SJCRH30 (cell line): Measurements from ENCODE around the gene ROPN1L. TPM values are rescaled to one million over a fixed set of nuclear protein-coding genes. Genes with fewer than 3 reads are reported as not detected.
A peak's percentile ranks its signal among the peaks of the same experiment; 100 is the strongest.

ENCODE experiments used
- DNase-seq, 2 experiments: peaks; one replicate each; pipeline ENCODE4 v3.0.0-alpha.2; 2015 to 2020
- H3K27ac ChIP-seq: fragments of 250-450 bp; sonication (Bioruptor Pico); 2 replicates; pipeline ENCODE4 v1.5.1; 2020; ENCODE audit warnings: mild to moderate bottlenecking, moderate library complexity
- H3K27me3 ChIP-seq: fragments of 250-450 bp; sonication (Bioruptor Pico); 2 replicates; pipeline ENCODE4 v1.5.1; 2020; ENCODE audit warnings: mild to moderate bottlenecking, moderate library complexity
- H3K36me3 ChIP-seq: fragments of 250-450 bp; sonication (Bioruptor Pico); 2 replicates; pipeline ENCODE4 v1.5.1; 2020; ENCODE audit warnings: mild to moderate bottlenecking, moderate library complexity
- H3K4me1 ChIP-seq: fragments of 250-450 bp; sonication (Bioruptor Pico); 2 replicates; pipeline ENCODE4 v1.5.1; 2020; ENCODE audit warnings: mild to moderate bottlenecking, moderate library complexity
- H3K4me3 ChIP-seq: fragments of 250-450 bp; sonication (Bioruptor Pico); 2 replicates; pipeline ENCODE4 v1.5.1; 2020; ENCODE audit warnings: mild to moderate bottlenecking, moderate library complexity
- H3K9me3 ChIP-seq: fragments of 250-450 bp; sonication (Bioruptor Pico); replicated peaks from 2 replicates; pipeline ENCODE4 v1.5.1; 2020; ENCODE audit warnings: mild to moderate bottlenecking, moderate library complexity
- total RNA-seq: library from RNA; depleted of rRNA; stranded (reverse); fragments of >200 nt; shearing (Covaris generic); gene quantifications from 2 replicates; pipeline ENCODE4 v1.2.3, GENCODE V29; 2014

ROPN1L gene
- total RNA-seq, 1 experiment from 2014 or later, result 0.14 TPM

DNA sequence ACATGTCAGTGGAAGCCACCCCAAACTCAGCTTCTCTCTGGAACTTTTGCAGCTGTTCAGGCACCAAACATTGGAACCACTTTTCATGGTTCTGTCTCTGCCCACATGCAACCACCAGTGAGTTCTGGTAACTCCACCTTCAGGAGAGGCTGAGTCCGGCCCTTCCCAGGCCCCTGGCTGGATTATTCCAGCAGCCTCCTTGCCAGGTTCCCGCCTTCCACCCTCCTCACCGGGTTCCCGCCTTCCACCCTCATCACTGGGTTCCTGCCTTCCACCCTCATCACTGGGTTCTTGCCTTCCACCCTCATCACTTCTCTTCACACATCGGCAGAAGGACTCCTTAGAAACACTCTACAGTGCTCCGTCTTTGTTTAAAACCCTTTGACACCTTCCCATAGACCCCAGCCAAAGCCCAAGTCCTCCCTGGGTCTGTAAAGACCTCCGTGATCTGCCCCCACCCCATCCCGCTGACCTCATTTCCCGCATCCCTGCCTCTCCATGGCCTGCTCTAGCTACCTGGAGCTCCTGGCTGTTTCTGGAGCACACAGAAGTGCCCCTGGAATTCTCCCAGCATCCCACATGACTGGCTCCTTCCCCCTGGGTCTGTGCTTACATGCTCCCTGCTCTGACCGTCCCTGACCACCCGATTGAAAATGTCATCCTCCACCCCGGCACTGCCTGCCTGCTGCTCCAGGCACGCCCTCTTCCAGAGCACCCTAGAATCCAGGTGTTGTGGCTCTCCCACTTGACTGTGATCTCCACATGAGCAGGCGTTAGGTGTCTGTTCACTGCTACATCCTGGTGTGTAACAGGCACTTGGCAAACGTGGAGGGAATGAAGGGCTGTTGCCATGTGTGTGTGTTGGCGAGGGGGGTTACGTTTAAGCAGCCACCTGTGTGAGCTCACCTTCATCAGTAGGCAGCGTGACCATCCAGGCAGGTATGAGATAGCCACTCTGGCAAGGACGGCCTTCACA, 17.7 kb downstream of the ROPN1L start:
- no peak overlapping the region for H3K4me3 ChIP-seq
- no peaks in the 10 kb centered on the region for H3K4me1 ChIP-seq
- no peak for DNase-seq
- no peaks in the 10 kb centered on the region for H3K9me3 ChIP-seq
- no peaks in the 10 kb centered on the region for H3K36me3 ChIP-seq
- no peaks in the 10 kb centered on the region for H3K27me3 ChIP-seq
- H3K27ac ChIP-seq, result no peak overlapping the region

GRCh38 chr5:10460252-10460906, 18.7 kb downstream of the ROPN1L start:
- no peaks in the 10 kb centered on the region for H3K4me1 ChIP-seq
- no peak overlapping the region for H3K4me3 ChIP-seq
- no peak for DNase-seq
- no peaks in the 10 kb centered on the region for H3K9me3 ChIP-seq
- H3K27ac ChIP-seq, result no peak overlapping the region
- H3K27me3 ChIP-seq, result no peaks in the 10 kb centered on the region
- no peaks in the 10 kb centered on the region for H3K36me3 ChIP-seq

DNA sequence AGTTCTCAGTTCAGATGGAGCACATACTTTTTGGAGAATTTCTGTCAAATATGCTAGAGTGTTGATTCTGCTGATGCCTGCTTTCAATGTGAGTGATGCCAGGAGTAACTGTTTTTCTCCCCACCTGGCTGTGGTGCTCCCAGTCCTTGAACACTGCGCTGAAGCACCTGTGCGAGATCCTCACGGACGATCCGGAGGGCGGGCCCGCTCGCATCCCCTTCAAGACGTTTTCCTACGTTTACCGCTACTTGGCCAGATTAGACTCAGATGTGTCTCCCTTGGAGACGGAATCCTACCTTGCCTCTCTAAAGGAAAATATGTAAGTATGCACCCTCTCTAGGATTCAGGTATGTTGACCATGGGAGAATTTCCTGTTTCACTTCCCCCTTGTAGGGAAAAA, 19.4 kb downstream of the ROPN1L start:
- no peak for DNase-seq
- H3K27ac ChIP-seq, result no peak overlapping the region
- H3K9me3 ChIP-seq, result no peaks in the 10 kb centered on the region
- no peaks in the 10 kb centered on the region for H3K4me1 ChIP-seq
- H3K36me3 ChIP-seq, result no peaks in the 10 kb centered on the region
- H3K4me3 ChIP-seq, result no peak overlapping the region
- no peaks in the 10 kb centered on the region for H3K27me3 ChIP-seq

DNA sequence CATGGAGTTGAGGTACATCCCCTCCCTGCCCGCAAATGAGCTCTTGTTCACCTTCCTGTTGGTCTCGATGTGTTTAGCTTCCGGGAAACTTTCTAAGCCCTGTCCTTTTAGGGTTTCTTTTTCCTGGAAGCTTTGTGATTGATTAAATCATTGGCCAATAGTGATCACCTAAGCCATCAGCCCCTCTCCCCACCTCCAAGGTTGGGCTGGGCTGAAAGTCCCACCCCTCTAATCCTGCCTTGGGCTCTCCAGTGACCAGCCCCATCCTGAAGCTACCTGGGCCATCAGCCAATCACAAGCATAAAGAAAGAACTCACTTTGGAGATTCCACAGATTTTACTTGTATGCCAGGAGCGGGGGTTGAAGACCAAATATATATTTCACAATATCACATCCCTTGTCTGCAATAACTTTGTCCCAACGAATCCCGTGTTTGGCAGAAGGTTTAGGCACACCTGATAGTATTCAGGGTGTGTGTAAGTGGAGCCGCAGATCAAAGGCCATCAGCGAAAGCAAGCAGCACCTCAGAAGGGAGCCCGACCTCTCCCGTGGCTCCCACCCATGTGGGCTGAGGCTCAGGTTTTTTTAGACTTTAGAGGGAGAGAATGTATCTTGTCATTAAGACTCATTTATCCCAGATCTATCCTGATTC, 20.4 kb downstream of the ROPN1L start:
- H3K9me3 ChIP-seq, result no peaks in the 10 kb centered on the region
- H3K4me3 ChIP-seq, result no peak overlapping the region
- no peaks in the 10 kb centered on the region for H3K36me3 ChIP-seq
- no peaks in the 10 kb centered on the region for H3K27me3 ChIP-seq
- H3K27ac ChIP-seq, result no peak overlapping the region
- no peaks in the 10 kb centered on the region for H3K4me1 ChIP-seq
- no peak for DNase-seq

GRCh38 chr5:10463566-10463965, 21.9 kb downstream of the ROPN1L start:
- H3K9me3 ChIP-seq, result no peaks in the 10 kb centered on the region
- H3K4me3 ChIP-seq, result no peak overlapping the region

DNA sequence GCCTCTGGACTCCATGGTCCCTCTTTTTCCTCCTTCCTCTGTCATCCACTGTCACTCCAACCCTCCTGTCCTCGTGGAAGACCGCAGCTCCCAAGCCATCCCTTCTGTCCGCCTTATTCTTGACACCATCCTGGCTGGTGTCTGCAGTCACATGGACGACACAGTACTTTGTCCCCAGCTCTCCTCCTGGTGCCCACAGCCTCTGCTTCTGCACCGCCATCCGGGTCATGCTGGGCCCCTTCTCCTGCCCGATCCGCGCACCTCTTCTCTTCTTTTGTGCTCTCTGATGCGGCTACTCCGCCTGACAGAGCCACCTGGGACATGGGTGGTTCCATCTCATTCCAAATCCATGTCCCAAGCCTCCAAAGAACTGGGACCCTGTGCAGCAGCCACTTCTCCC, 22.5 kb downstream of the ROPN1L start:
- Histone ChIP-seq H3K36me3 (no peaks in the 10 kb centered on the region), H3K27ac (no peak overlapping the region), H3K4me1 (peaks cover 4% of the 10 kb centered on the region; the same call in 1 of the 2 replicates), H3K9me3 (no peaks in the 10 kb centered on the region), H3K27me3 (no peaks in the 10 kb centered on the region), H3K4me3 (no peak overlapping the region)
- DNase-seq, result no peak

More at GRCh38 chr5:10463566-10463965, 21.9 kb downstream of the ROPN1L start:
- no peaks in the 10 kb centered on the region for H3K27me3 ChIP-seq
- no peak for DNase-seq
- peaks cover 4% of the 10 kb centered on the region; the same call in 1 of the 2 replicates for H3K4me1 ChIP-seq
- H3K36me3 ChIP-seq, result no peaks in the 10 kb centered on the region
- H3K27ac ChIP-seq, result no peak overlapping the region

DNA sequence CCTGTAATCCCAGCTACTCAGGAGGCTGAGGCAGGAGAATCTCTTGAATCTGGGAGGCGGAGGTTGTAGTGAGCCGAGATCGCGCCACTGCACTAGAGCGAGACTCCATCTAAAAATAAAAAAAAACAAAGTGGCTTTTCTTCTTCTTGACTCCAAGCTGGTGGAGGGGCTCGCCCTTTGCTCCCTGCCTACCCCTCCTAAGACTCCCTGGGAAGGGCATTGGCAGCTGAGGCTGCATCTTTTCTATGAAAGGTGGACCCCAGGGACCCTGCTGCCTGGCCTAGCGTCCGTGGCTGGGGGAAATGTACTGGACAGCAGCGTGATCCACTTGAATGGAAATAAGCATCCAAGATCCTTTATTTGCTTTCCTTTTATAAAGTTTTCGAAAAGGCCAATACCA, 24.0 kb downstream of the ROPN1L start:
- Histone ChIP-seq H3K27ac (no peak overlapping the region), H3K4me3 (no peak overlapping the region), H3K27me3 (no peaks in the 10 kb centered on the region), H3K9me3 (no peaks in the 10 kb centered on the region), H3K4me1 (peaks cover 4% of the 10 kb centered on the region; the same call in 1 of the 2 replicates), H3K36me3 (no peaks in the 10 kb centered on the region)
- DNase-seq, result no peak

- DNase-seq, result no peak
- no peak overlapping the region for H3K4me3 ChIP-seq
- no peak overlapping the region for H3K27ac ChIP-seq
- H3K9me3 ChIP-seq, result no peaks in the 10 kb centered on the region
- H3K27me3 ChIP-seq, result no peaks in the 10 kb centered on the region
- no peaks in the 10 kb centered on the region for H3K36me3 ChIP-seq
- peaks cover 4% of the 10 kb centered on the region; the same call in 1 of the 2 replicates for H3K4me1 ChIP-seq
These were observed 24.9 kb downstream of the ROPN1L start for GRCh38 chr5:10466446-10467073.

GRCh38 chr5:10467281-10468198, 25.9 kb downstream of the ROPN1L start:
- no peak overlapping the region for H3K4me3 ChIP-seq
- peaks cover 4% of the 10 kb centered on the region; the same call in 1 of the 2 replicates for H3K4me1 ChIP-seq
- no peaks in the 10 kb centered on the region for H3K9me3 ChIP-seq
- no peaks in the 10 kb centered on the region for H3K36me3 ChIP-seq
- no peak overlapping the region for H3K27ac ChIP-seq
- H3K27me3 ChIP-seq, result no peaks in the 10 kb centered on the region
- peak in 1 of 2 experiments; percentile 50 for DNase-seq

DNA sequence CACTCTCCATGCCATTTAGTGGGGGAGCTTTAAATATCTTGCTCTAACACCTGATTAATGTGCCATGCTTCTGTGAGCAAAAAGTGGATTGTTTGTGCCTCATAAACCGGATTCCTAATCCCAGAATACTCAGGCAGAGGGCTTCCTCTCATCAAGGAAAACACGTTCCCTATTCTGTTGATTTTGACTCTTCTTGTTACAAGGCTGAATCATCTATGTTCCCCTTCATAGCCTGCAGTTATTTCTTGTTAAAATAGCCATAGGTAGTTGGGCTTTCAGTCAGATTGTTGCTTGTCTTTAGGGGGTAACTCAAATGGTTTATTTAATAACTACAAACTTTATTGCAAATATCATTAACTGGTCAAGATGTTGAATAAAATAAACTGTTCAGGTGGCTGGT, 26.6 kb downstream of the ROPN1L start:
- Histone ChIP-seq H3K9me3 (no peaks in the 10 kb centered on the region), H3K27me3 (no peaks in the 10 kb centered on the region), H3K27ac (no peak overlapping the region), H3K36me3 (no peaks in the 10 kb centered on the region), H3K4me1 (peaks cover 4% of the 10 kb centered on the region; the same call in 1 of the 2 replicates), H3K4me3 (no peak overlapping the region)
- no peak for DNase-seq

- no peaks in the 10 kb centered on the region for H3K27me3 ChIP-seq
- H3K9me3 ChIP-seq, result no peaks in the 10 kb centered on the region
- no peak overlapping the region for H3K27ac ChIP-seq
- H3K36me3 ChIP-seq, result no peaks in the 10 kb centered on the region
- no peak for DNase-seq
- H3K4me3 ChIP-seq, result no peak overlapping the region
- H3K4me1 ChIP-seq, result peaks cover 4% of the 10 kb centered on the region; the same call in 1 of the 2 replicates
These were observed 27.8 kb downstream of the ROPN1L start for GRCh38 chr5:10469253-10470050.

- Histone ChIP-seq H3K4me3 (no peak overlapping the region), H3K27ac (no peak overlapping the region), H3K36me3 (no peaks in the 10 kb centered on the region), H3K4me1 (peaks cover 4% of the 10 kb centered on the region; the same call in 1 of the 2 replicates), H3K9me3 (no peaks in the 10 kb centered on the region), H3K27me3 (no peaks in the 10 kb centered on the region)
- DNase-seq, result no peak
These were observed 29.0 kb downstream of the ROPN1L start for GRCh38 chr5:10470669-10471068.

DNA sequence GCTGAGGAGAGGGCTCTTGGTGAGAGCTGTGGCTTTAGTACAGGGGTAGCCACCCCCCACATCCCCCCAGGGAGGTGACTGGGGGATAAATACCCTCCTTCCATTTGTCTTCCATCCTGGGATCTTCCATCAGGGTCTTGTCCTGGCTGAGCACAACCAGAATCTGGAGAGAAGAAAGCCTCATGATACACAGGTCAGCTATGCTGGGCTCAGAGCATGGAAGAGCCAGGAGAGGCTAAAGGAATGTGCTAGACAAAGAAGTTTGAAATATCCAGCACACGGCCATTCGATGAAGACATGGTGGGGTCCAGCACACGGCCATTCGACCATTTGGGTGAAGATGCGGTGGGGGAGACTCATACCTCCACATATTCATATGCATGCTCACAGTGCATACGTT, 30.0 kb downstream of the ROPN1L start:
- Histone ChIP-seq H3K27ac (no peak overlapping the region), H3K4me1 (peaks cover 4% of the 10 kb centered on the region; the same call in 1 of the 2 replicates), H3K27me3 (no peaks in the 10 kb centered on the region), H3K9me3 (no peaks in the 10 kb centered on the region), H3K4me3 (no peak overlapping the region), H3K36me3 (no peaks in the 10 kb centered on the region)
- no peak for DNase-seq
